ENCODE results near the gene MLC1.
"Not testable (repeated sequence)": the region's sequence is repeated elsewhere in the genome, so short reads cannot be mapped to it uniquely, and the experiment has no call there.

The MLC1 gene

GRCh38 chr22:50101870-50102565, 16.8 kb upstream of the MLC1 start:
- DNase-seq, result no peak

DNA sequence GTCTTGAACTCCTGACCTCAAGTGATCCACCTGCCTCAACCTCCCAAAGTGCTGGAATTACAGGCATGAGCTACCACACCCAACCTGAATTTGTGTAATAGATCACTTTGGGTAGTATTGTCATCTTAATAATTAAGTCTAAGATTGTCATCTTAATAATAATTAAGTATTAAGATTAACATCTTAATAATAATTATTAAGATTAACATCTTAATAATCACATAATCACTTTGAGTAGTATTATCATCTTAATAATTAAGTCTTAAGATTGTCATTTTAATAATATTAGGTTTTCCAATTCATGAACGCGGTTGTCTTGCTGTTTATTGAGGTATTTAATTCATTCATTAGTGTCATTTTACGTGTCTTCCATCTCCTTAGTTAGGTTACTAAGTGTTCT, 12.8 kb upstream of the MLC1 start:
- no peak for DNase-seq

GRCh38 chr22:50092342-50092741, 7.1 kb upstream of the MLC1 start:
- no peak for DNase-seq

GRCh38 chr22:50091092-50091768, 6.0 kb upstream of the MLC1 start:
- DNase-seq, result no peak

DNA sequence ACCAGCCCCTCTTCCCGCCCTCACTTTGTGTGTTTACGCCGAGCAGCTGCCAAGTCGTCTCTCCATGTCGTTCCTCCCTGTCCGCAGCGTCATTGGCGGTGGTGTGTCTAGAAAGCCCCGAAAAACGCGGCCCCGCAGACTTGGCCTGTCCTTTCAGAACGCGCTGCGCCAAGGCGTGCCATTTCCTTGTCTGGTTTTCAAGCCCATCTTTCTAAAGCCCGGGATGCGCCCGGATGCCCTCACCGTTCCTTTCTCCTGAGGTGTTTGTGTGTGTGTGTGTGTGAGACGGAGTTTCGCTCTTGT, 5.1 kb upstream of the MLC1 start:
- DNase-seq, result no peak

DNA sequence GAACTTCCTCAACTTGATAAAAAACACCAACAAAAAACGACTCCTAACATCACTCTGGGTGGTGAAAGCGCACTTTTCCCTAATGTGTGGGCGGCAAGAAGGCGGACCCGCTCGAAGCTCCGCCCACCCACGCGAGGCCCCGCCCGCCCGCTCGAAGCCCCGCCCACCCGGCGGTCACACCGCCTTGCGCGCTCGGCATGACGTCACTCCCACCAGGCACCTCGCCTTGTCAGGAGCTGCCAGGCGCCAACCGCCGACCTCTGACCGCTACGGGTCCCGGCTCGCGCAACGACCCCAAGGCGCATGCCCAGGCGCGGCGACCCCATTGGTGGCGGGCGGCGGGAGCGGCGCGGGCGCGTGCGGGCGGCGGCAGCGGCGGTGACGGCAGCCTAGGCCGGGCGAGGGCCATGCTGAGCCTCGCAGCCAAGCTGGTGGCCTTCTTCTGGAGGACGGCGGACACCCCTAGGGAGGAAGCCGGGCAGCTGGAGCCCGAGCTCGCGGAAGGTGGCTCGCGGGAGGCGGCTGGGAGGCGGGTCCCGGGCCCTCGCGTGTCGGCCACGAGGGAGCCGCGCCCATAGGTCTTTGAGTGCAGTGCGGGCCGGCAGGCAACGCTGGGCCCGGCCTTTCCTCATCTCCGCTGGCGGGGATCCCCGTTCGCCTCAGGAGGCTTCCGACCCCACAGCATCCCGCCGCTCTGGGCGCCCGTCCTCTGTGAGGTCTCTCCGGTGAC, 4.6 kb upstream of the MLC1 start, which contains the start of gene MOV10L1:
Gene MOV10L1 (plus strand): TSS at position 325 of the 730 bp plus-strand sequence. CDS start 83 bp downstream, at position 408.
- DNase-seq, result no peak

GRCh38 chr22:50089231-50089630, 4.0 kb upstream of the MLC1 start:
- DNase-seq, result no peak

- no peak for DNase-seq
Observed at GRCh38 chr22:50088096-50088495, 2.9 kb upstream of the MLC1 start.

- no peak for DNase-seq
Observed at GRCh38 chr22:50087646-50088045, 2.4 kb upstream of the MLC1 start.

DNA sequence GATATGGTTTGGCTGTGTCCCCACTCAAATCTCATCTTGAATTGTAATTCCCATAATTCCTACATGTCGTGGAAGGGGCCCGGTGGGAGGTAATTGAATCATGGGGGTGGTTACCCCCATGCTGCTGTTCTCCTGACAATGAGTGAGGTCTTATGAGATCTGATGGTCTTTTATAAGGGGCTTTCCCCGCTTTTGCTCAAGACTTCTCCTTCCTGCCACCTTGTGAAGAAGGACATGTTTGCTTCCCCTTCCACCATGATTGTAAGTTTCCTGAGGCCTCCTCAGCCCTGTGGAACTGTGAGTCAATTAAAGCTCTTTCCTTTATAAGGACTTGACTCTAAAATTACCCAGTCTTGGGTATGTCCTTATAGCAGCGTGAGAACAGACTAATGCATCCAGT, 1.7 kb upstream of the MLC1 start:
- DNase-seq, result not testable (repeated sequence)

GRCh38 chr22:50086526-50086925, 1.3 kb upstream of the MLC1 start:
- DNase-seq, result no peak

GRCh38 chr22:50084614-50085021, 608 bp downstream of the MLC1 start:
- DNase-seq, result no peak

GRCh38 chr22:50084080-50084477, 1.1 kb downstream of the MLC1 start:
- DNase-seq, result no peak

GRCh38 chr22:50083462-50084079, 1.7 kb downstream of the MLC1 start:
- no peak for DNase-seq

DNA sequence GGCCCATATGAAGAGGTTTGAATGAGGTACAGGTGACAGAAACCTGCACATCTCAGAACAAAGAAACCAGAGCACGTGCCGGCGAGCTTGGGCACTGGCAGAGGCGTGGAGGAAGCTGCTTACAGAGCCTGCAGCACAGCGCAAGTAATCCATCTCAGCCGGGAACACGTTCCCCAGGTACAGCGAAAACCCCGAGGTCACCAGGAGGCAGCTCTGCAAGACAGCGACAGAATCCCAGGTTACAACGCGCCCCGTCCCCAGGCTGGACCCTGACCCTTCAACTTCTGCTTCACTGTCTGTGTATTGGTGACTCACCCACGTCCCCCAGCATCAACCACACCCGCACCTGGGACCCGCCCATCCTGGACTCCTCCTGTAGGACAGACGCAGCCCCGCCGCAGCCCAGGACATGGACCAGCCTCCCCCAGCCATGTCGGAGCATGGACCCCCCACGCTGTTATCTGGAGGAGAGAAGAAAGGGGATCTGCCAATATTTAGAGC, 2.2 kb downstream of the MLC1 start:
- no peak for DNase-seq

DNA sequence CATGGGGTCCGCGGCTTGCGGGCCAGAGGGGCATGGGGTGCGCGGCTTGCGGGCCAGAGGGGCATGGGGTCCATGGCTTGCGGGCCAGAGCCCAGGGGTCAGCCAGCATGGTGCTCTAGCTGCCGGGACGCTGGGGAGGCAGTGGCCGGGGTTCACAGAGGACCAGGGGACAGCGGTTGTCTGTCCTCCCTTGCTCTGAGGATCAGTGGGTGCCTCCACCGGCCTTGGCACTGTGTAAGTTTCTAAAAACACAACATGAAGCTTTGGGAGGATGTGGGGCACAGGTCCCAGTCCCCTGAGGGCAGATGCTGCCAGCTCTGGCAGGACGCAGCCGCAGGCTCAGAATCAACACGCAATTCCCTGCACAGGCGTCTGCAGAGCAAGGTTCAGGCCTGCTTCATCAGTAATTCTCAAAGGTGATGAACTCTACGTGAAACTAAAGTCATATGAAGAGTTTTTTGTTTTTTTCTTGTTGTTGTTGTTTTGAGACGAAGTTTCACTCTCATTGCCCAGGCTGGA, 3.0 kb downstream of the MLC1 start:
- DNase-seq, result no peak

DNA sequence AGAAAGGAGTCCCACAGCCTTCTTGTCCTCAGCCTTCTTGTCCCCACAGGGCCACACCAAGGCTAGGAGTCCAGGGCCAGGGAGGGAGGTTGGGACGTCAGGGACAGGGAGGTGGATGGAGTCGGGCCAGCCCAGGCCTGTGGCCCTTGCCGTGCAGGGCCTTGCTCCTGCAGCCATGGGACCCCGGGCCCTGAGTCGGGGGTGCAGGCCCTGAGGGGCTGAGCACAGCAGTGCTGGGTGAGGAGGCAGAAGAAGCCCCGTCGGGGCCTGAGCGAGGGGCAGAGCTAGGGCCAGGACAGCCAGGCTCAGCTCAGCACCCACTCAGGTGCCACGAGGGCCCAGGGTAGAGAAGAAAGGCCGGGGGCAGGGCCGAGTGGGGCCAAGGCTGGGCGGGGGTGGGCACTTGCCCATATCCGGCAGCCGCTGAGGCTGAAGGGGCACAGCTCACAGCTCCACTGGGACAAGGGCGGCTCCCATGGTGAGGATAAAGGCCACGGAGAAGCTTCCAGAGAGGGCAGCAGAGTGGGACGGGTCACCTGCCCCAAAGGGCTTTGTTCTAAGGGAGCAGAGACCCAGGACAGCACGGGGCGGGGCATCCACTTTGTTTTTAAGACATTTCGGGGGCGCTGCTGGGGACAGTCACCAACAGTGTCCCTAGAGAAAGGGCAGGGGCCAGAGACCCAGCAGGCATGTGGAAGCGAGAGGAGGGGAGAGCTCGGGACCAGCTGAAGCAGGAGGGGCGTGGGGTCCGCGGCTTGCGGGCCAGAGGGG, 3.6 kb downstream of the MLC1 start:
- no peak for DNase-seq

DNA sequence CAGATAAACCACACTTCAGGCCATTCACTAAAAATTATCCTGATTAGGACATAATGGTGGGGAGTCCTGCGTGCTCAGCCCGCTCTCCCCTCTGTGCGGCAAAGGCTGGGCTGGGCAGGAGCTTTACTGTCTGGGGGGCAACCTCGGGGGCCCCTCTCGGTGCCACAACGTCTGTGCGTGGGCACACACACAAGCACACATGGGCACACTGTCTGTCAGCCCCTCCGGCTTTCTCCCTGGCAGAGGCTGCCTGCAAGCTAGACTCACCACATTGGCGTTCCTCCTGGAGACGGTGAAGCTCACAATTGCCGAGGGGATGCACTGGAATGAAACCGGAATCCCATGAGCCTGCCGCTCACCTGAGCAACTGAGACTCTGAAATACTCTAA, 5.2 kb downstream of the MLC1 start:
- no peak for DNase-seq

DNA sequence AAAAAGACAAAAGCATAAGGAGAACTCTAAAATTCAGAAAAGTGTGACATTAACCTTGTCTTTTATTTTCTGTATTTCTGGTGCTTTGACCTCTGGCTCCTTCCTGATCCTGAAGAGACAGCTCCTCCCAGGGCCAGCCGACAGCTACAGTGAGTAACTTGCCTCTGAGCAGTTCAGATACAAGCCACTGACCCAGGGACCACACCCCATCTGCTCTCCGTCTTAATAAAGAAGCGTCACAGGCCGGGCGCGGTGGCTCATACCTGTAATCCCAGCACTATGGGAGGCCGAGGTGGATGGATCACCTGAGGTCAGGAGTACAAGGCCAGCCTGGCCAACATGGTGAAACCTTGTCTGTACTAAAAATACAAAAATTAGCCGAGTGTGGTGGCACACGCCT, 6.5 kb downstream of the MLC1 start:
- no peak for DNase-seq

GRCh38 chr22:50078246-50078645, 7.0 kb downstream of the MLC1 start:
- DNase-seq, result no peak

DNA sequence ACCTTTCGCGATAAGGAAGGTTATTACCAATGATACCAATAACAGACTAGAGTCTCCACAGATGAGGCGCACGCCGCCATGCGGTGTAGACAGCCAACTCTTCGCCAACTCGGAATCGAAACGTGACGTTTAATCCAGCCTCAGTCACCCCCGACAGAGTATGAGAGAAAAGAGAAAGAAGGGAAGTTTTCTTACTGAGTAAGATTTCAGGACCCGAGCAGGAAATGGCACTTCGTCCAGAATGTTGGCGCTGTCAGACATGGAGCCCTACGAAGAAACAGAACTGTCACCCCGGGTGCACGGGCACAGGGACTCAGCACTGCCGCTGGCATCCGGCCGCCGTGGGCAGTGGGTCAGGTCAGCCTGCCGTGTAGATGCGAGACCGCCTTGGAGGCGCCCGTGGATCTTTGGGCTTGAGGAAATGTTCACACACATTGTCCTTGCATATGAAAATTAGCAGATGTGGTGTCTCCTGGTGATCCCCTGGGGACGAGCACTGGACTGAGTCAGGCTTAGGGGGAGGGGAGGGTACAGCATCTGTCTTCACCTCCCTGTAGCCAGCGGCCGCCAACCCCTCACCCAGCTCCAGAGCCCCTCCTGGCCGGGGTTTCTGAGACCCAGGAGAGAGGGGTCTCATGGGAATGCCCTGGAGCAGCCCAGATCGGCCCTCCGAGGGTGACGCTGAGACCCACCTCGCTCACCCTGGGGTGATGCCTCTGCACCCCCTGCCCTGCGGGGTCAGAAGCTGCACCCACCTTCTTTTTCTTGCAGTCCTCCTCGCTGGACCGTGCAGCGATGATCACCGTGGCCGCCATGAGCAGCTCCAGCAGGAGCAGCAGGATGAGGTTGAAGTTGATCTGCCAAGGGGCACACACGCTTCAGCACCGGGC, 8.3 kb downstream of the MLC1 start:
- no peak for DNase-seq
